Lower lobe of right lung (tissue), 2 donors: ENCODE data around the gene FRAS1. TPM values are rescaled to one million over a fixed set of nuclear protein-coding genes. Genes with fewer than 3 reads are reported as not detected.

Experiments used
- ATAC-seq, 2 donors: fragments of 200-7000 bp; cut with Tn5 transposase; one replicate each; pipeline ENCODE4 v1.9.1; 2020 to 2022; ENCODE audit warnings: mild to moderate bottlenecking in 2 of 2, moderate library complexity in 2 of 2
- DNase-seq: peaks from one replicate; pipeline ENCODE4 v3.0.0-alpha.2; 2020
- H3K27ac ChIP-seq: fragments of 200-600 bp; one replicate; pipeline ENCODE4 v1.8.0; 2022
- H3K27me3 ChIP-seq: fragments of 200-600 bp; one replicate; pipeline ENCODE4 v1.8.0; 2022; ENCODE audit warnings: low read depth
- H3K36me3 ChIP-seq: fragments of 200-600 bp; one replicate; pipeline ENCODE4 v1.8.0; 2022; ENCODE audit warnings: mild to moderate bottlenecking
- H3K4me1 ChIP-seq: fragments of 200-600 bp; one replicate; pipeline ENCODE4 v1.8.0; 2022
- H3K4me3 ChIP-seq: fragments of 200-600 bp; one replicate; pipeline ENCODE4 v1.8.0; 2022; ENCODE audit warnings: mild to moderate bottlenecking
- H3K9me3 ChIP-seq: fragments of 200-600 bp; one replicate; pipeline ENCODE4 v1.8.0; 2022
- CTCF ChIP-seq: fragments of 200-600 bp; IDR thresholded peaks from one replicate; pipeline ENCODE4 v1.8.0; 2022; ENCODE audit warnings: antibody characterized with exemption, mild to moderate bottlenecking
- intact Hi-C: fragments of 100-400 bp; cut with DNase I; formaldehyde crosslinking; loops from one replicate; pipeline ENCODE4 v1.11.0; 2022
- total RNA-seq: library from RNA; stranded (reverse); fragmentation: NEBNext Ultra II Directional; extraction: Animal tissue kit (Norgen Biotek cat#: 25700); gene quantifications from one replicate; pipeline ENCODE4 v1.2.1, GENCODE V29; 2021
- donor health status: DM: no; HTN: yes; CAD: no; lungs with severe emphysema.

The FRAS1 gene
- total RNA-seq, 1 donor from 2014 or later: 9.2 TPM

- no peak overlapping the region for H3K27ac ChIP-seq
- no peak overlapping the region for H3K4me3 ChIP-seq
- H3K27me3 ChIP-seq: no peaks in the 10 kb centered on the region
- no peaks in the 10 kb centered on the region for H3K4me1 ChIP-seq
- DNase-seq (no peak), ATAC-seq (no peak)
- no peak for TF ChIP-seq CTCF
- intact Hi-C loops: no loop called here
- no peaks in the 10 kb centered on the region for H3K36me3 ChIP-seq
- H3K9me3 ChIP-seq: no peaks in the 10 kb centered on the region
Measured at GRCh38 chr4:78360466-78360865, 303.3 kb downstream of the FRAS1 start.

- Histone ChIP-seq H3K4me1 (no peaks in the 10 kb centered on the region), H3K27ac (no peak overlapping the region), H3K27me3 (no peaks in the 10 kb centered on the region), H3K9me3 (no peaks in the 10 kb centered on the region), H3K36me3 (no peaks in the 10 kb centered on the region), H3K4me3 (no peak overlapping the region)
- intact Hi-C loops: no loop called here
- no peak for DNase-seq
- no peak for TF ChIP-seq CTCF
- ATAC-seq: no peak
Measured at GRCh38 chr4:78361621-78362120, 304.5 kb downstream of the FRAS1 start.

- no peaks in the 10 kb centered on the region for H3K4me1 ChIP-seq
- no peak overlapping the region for H3K27ac ChIP-seq
- ATAC-seq (no peak), DNase-seq (no peak)
- no peaks in the 10 kb centered on the region for H3K9me3 ChIP-seq
- no peak for TF ChIP-seq CTCF
- H3K4me3 ChIP-seq: no peak overlapping the region
- no peaks in the 10 kb centered on the region for H3K27me3 ChIP-seq
- intact Hi-C loops: no loop called here
- H3K36me3 ChIP-seq: no peaks in the 10 kb centered on the region
Measured at GRCh38 chr4:78362310-78362709, 305.2 kb downstream of the FRAS1 start.

GRCh38 chr4:78363031-78363570 is 306.0 kb downstream of the FRAS1 start:
- H3K36me3 ChIP-seq: no peaks in the 10 kb centered on the region
- no peak for TF ChIP-seq CTCF
- H3K27me3 ChIP-seq: no peaks in the 10 kb centered on the region
- DNase-seq (no peak), ATAC-seq (no peak)
- no peaks in the 10 kb centered on the region for H3K4me1 ChIP-seq
- intact Hi-C loops: no loop called here
- no peak overlapping the region for H3K4me3 ChIP-seq
- no peak overlapping the region for H3K27ac ChIP-seq
- H3K9me3 ChIP-seq: no peaks in the 10 kb centered on the region

GRCh38 chr4:78369679-78370078 is 312.6 kb downstream of the FRAS1 start:
- Histone ChIP-seq H3K27me3 (no peaks in the 10 kb centered on the region), H3K9me3 (no peaks in the 10 kb centered on the region), H3K27ac (no peak overlapping the region), H3K4me3 (no peak overlapping the region), H3K4me1 (no peaks in the 10 kb centered on the region), H3K36me3 (no peaks in the 10 kb centered on the region)
- DNase-seq: no peak
- intact Hi-C loops: no loop called here
- no peak for ATAC-seq
- no peak for TF ChIP-seq CTCF
